Stomach (tissue), 4 donors: Measurements from ENCODE around the gene AP4E1.

Experiments
- EP300 ChIP-seq: sonication (generic); formaldehyde crosslinking; IDR thresholded peaks from one replicate; pipeline ENCODE4 v1.6.1; 2017; ENCODE audit warnings: antibody characterized with exemption
- POLR2A ChIP-seq, 4 donors: fragments of 450-650 bp; IDR thresholded peaks; one replicate each; pipeline ENCODE4 v1.6.1; 2016; ENCODE audit warnings: antibody characterized with exemption in 4 of 4, control low read depth in 2 of 4, mild to moderate bottlenecking in 1 of 4, moderate library complexity in 1 of 4

DNA sequence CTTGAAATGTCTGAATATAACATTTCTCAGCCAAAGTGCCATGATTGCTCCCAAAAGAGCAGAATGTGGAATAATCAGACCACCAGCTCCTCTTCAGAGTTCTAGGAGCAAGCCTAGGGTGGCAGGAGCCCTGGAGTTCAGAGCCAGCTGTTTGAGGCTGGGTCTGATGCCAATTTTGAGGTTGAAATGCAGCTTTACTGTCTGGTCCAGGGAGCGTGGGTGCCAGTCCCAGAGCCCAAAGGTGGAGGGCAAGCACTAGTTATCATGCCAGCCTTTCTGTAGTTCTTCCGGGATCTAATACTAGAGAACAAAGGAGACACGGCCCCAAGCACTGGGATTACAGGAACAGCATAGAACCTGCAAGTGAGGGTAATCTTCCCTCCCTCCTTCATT is 117.0 kb downstream of the AP4E1 start:
- TF ChIP-seq POLR2A (IDR thresholded peaks at IDR 0.05) (no peak), EP300 (no peak)
